Measurements from ENCODE around the gene C1QTNF5. TPM values are rescaled to one million over a fixed set of nuclear protein-coding genes. Genes with fewer than 3 reads are reported as not detected.

C1QTNF5 gene, protein sequence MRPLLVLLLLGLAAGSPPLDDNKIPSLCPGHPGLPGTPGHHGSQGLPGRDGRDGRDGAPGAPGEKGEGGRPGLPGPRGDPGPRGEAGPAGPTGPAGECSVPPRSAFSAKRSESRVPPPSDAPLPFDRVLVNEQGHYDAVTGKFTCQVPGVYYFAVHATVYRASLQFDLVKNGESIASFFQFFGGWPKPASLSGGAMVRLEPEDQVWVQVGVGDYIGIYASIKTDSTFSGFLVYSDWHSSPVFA
- 0.07 TPM in 1 of 2 replicates, not detected in the other for total RNA-seq

DNA sequence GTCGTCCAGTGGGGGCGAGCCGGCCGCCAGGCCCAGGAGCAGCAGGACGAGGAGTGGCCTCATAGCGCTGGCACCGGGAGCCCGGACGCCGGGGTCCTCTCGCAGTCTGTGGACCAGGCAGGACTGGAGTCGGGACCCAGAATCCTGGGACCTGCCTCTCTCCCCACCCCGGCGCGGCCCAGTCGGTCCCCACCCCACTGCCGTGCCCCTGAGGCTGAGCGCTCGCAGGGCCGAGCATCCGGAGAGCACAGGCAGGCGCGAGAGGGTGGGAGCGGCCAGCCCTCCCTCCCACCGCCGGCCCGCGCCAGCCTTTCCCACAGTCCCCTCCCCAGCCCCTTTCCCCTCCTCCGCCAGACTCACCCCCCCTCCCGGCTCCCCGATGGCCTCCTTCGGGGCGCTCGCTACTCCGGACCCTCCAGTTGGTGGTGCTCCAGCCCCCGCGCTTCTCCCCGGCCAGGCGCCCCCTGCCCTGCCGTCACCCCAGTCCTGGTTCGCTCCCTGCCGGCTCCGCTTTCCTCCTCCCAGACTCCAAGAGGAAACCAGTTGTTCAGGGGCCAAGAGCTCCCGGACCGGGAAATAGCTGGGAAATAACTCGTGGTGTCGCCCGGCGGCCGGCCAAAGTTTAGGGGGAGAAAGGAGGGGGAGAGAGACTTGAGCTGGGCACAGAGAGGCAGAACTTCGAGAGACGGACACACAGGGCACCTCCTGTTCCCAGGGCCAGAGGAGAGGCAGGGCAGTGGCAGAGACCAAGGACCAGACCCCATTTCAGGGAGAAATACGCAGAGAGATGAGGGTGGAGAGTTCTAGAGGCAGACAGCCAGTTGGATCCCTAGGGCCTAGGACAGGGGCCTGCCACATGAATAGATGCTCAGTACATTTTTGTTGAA lies at the start of gene C1QTNF5:
C1QTNF5 (minus strand) TSS at position 549 of the 887 bp plus-strand sequence; CDS start at position 63, 486 bp downstream.

GRCh38 chr11:119381181-119381988 lies 40.7 kb upstream of the C1QTNF5 start, which contains the start of gene USP2:
TSS of gene USP2 (minus strand) at chr11:119381690. CDS start at chr11:119373480, 8,210 bp downstream.

DNA sequence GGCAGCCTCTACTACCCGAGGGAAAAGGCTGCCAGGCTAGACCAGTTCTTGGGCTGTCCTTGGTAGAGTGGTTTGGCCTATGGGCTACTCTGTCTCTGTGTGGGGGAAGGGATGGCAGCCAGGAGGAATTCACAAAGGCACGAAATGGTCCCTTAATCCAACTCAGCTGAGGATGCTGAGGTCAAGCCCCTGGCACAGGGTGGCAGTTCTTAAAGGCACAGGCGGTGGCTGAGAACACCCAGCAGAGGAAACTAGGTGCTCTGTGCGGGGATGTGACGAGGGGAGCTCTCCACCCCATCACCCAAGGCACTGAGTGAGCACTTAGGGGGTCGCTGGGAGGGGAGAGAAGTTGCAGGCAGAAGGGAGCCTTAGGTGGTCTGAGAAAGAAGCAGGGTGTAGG lies 5.9 kb upstream of the C1QTNF5 start, which contains the start of gene MFRP:
MFRP (minus strand) TSS at position 101 of the 400 bp plus-strand sequence. CDS start 192 bp downstream, outside the sequence.

GRCh38 chr11:119334174-119334930 lies 6.3 kb downstream of the C1QTNF5 start, which contains the start of gene RNF26:
TSS of gene RNF26 (plus strand) at chr11:119334527. CDS start at chr11:119335123, 596 bp downstream.

DNA sequence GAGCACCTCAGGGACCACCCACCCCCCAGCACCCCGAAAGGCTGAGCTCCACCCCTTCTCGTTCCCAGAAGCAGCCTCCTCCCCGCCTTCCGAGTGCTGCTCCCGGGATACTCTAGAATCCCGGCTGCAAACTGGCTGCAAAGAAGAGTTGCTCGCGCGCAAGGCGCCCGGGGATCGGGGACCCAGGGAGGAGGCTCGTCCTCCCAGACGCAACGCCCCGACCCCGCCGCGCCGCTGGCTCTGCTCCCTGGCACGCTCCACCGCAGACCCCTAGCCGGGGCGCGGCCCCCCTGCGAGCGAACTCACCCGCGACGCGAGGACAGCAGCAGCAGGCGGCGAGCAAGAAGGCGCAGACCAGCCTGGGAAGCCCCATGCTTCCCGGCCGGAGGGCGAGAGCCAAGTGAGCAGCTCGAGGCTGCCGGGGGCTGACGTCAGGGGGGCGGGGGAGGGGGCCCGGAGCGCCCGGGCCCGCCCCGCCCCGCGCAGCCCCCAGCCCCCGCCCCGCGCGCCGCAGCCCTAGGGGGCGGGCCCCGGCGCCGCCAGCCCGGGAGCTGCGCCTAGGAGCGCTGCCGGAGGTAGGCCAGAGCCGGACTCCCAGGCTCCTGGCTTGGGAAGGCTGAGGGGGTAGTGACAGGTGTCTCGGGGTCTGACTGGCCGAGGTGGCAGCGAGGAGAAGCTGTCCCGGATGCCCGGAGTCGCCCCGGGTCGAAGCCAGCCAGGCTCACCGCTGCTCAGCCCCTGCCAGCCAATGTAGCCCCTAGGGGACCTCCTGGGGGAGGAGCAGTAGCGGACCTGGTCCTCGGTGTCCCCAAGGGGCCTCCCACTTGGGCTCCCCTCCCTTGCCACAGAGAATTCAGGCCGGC lies 23.7 kb downstream of the C1QTNF5 start, which contains the start of gene MCAM:
MCAM (minus strand) TSS at position 402 of the 863 bp plus-strand sequence; CDS start at position 373, 29 bp downstream.

Other genes with a start within 250 kb of the C1QTNF5 start
- gene DPAGT1, start 239.0 kb downstream of the C1QTNF5 start, total RNA-seq = 28.2 and 33.6 TPM in 2 replicates
- gene C2CD2L, start 233.5 kb downstream of the C1QTNF5 start, total RNA-seq = 5.0 and 5.8 TPM in 2 replicates
- 5.2 and 17.0 TPM in 2 replicates for gene HINFP, start 219.3 kb downstream of the C1QTNF5 start, total RNA-seq
- 0.42 and 0.79 TPM in 2 replicates for gene ABCG4, start 191.8 kb downstream of the C1QTNF5 start, total RNA-seq
- 21.8 and 28.5 TPM in 2 replicates for gene NLRX1, start 172.2 kb downstream of the C1QTNF5 start, total RNA-seq
- not detected in 2 replicates for gene NHERF4, start 155.4 kb downstream of the C1QTNF5 start, total RNA-seq
- 7.5 and 10.3 TPM in 2 replicates for gene CBL, start 134.5 kb downstream of the C1QTNF5 start, total RNA-seq
- 197 and 367 TPM in 2 replicates for gene MCAM, start 23.8 kb downstream of the C1QTNF5 start, total RNA-seq
- 15.0 and 16.8 TPM in 2 replicates for gene RNF26, start 6.4 kb downstream of the C1QTNF5 start, total RNA-seq
- gene MFRP, start 5.8 kb upstream of the C1QTNF5 start, total RNA-seq = not detected in 2 replicates
- gene USP2, start 40.8 kb upstream of the C1QTNF5 start, total RNA-seq = 1.1 and 1.9 TPM in 2 replicates
- 9.2 and 11.4 TPM in 2 replicates for gene THY1, start 82.3 kb upstream of the C1QTNF5 start, total RNA-seq

Data from airway epithelial cell (primary cell).